A549 (cell line): ENCODE data around the gene CADPS2. TPM values are rescaled to one million over a fixed set of nuclear protein-coding genes. Genes with fewer than 3 reads are reported as not detected.

ENCODE experiments used
- ATAC-seq, 2 experiments: fragments of 200-7000 bp in 1 of 2; fragments of >200 bp in 1 of 2; cut with Nextera tagmentation in 1 of 2; cut with Tn5 transposase in 1 of 2; 3 replicates each; pipeline versions ENCODE4 v1.8.0 to v1.9.1; 2018 to 2020; ENCODE audit warnings: mild to moderate bottlenecking in 1 of 2, moderate library complexity in 1 of 2
- CTCF ChIA-PET: fragments of 300-600 bp; sonication (Branson Sonifier 250); formaldehyde crosslinking; extraction: SDS; loops from one replicate; lab custom pipeline; 2021; ENCODE audit warnings: antibody characterized with exemption, inconsistent platforms; lab: Yijun Ruan, JAX
- POLR2A ChIA-PET: fragments of 350-600 bp; formaldehyde crosslinking; extraction: SDS; loops from one replicate; lab custom pipeline; 2021; ENCODE audit warnings: antibody characterized with exemption, inconsistent platforms; lab: Yijun Ruan, JAX
- DNase-seq, 2 experiments: peaks; one replicate each; pipeline versions ENCODE4 v3.0.0 to v3.0.0-alpha.2; 2011 to 2016; ENCODE audit warnings: low read depth in 1 of 2, low spot score in 1 of 2
- FAIRE-seq: peaks from 2 replicates; lab custom pipeline; 2011; peaks lifted over from hg19 to GRCh38; lab: Jason Lieb, UNC
- H3K27ac ChIP-seq, 2 experiments: fragments of >200 bp; sonication (Bioruptor Twin); formaldehyde crosslinking; 3 replicates each; pipeline ENCODE4 v1.5.1; 2016 to 2017
- H3K4me1 ChIP-seq: fragments of >200 bp; sonication (Bioruptor Twin); formaldehyde crosslinking; 3 replicates; pipeline ENCODE4 v1.6.1; 2016
- H3K4me2 ChIP-seq: fragments of >200 bp; sonication (Bioruptor Twin); formaldehyde crosslinking; 3 replicates; pipeline ENCODE4 v1.6.1; 2016
- H3K4me3 ChIP-seq: fragments of >200 bp; sonication (Bioruptor Twin); formaldehyde crosslinking; 3 replicates; pipeline ENCODE4 v1.5.1; 2016
- H3K9me3 ChIP-seq: fragments of >200 bp; sonication (Bioruptor Twin); formaldehyde crosslinking; 3 replicates; pipeline ENCODE4 v1.6.1; 2016
- BCL3 ChIP-seq: fragments of >200 bp; sonication (Bioruptor Twin); formaldehyde crosslinking; IDR thresholded peaks from 3 replicates; pipeline ENCODE4 v1.6.1; 2016
- BHLHE40 ChIP-seq: IDR thresholded peaks from 2 replicates; pipeline ENCODE4 v1.6.1; 2012; ENCODE audit warnings: low read depth, low read length, inconsistent platforms
- CBX8 ChIP-seq: fragments of 200-600 bp; sonication (generic); IDR thresholded peaks from 2 replicates; pipeline ENCODE4 v1.6.1; 2016
- CHD4 ChIP-seq: fragments of 200-600 bp; sonication (generic); IDR thresholded peaks from 2 replicates; pipeline ENCODE4 v1.6.1; 2016; ENCODE audit warnings: antibody characterized with exemption, mild to moderate bottlenecking, borderline replicate concordance
- CTCF ChIP-seq: fragments of >200 bp; sonication (Bioruptor Twin); formaldehyde crosslinking; IDR thresholded peaks from 3 replicates; pipeline ENCODE4 v1.5.1; 2016
- EP300 ChIP-seq, 2 experiments: fragments of >200 bp; sonication (Bioruptor Twin); formaldehyde crosslinking; IDR thresholded peaks; 2 replicates in 1 of 2; 3 replicates in 1 of 2; pipeline ENCODE4 v1.6.1; 2016 to 2017
- ESRRA ChIP-seq: fragments of 150-350 bp; IDR thresholded peaks from 2 replicates; pipeline ENCODE4 v1.6.1; 2014; ENCODE audit warnings: mild to moderate bottlenecking, low read length, borderline replicate concordance
- FOSB ChIP-seq: fragments of 250-450 bp; sonication (Bioruptor Pico); IDR thresholded peaks from 2 replicates; pipeline ENCODE4 v1.5.0; 2020; ENCODE audit warnings: mild to moderate bottlenecking, moderate library complexity
- GATA3 ChIP-seq: IDR thresholded peaks from 2 replicates; pipeline ENCODE4 v1.6.1; 2012; ENCODE audit warnings: borderline replicate concordance
- HES2 ChIP-seq: fragments of >200 bp; sonication (Bioruptor Twin); formaldehyde crosslinking; IDR thresholded peaks from 2 replicates; pipeline ENCODE4 v1.6.1; 2016
- HOXB13 ChIP-seq: fragments of 250-450 bp; sonication (Bioruptor Pico); IDR thresholded peaks from 2 replicates; pipeline ENCODE4 v1.5.0; 2020; ENCODE audit warnings: low read depth, mild to moderate bottlenecking, moderate library complexity
- JUN ChIP-seq, 2 experiments: fragments of >200 bp; sonication (Bioruptor Twin); formaldehyde crosslinking; IDR thresholded peaks; 2 replicates in 1 of 2; 3 replicates in 1 of 2; pipeline ENCODE4 v1.6.1; 2016 to 2017
- JUNB ChIP-seq: fragments of >200 bp; sonication (Bioruptor Twin); formaldehyde crosslinking; IDR thresholded peaks from 2 replicates; pipeline ENCODE4 v1.6.1; 2016
- KDM5A ChIP-seq: fragments of 200-600 bp; sonication (generic); IDR thresholded peaks from 2 replicates; pipeline ENCODE4 v1.6.1; 2016; ENCODE audit warnings: antibody characterized with exemption, mild to moderate bottlenecking
- MAFK ChIP-seq: fragments of 450-650 bp; IDR thresholded peaks from 2 replicates; pipeline ENCODE4 v1.6.1; 2014; ENCODE audit not compliant: partially characterized antibody
- MYC ChIP-seq: IDR thresholded peaks from 2 replicates; pipeline ENCODE4 v1.6.1; 2012; ENCODE audit warnings: mild to moderate bottlenecking, inconsistent platforms, low read length, improper control_type of control experiment, borderline replicate concordance
- NFE2L2 ChIP-seq: fragments of 150-350 bp; conservative IDR thresholded peaks from 2 replicates; pipeline ENCODE4 v1.6.1; 2014; ENCODE audit warnings: low read length
- POLR2A ChIP-seq: IDR thresholded peaks from 2 replicates; pipeline ENCODE4 v1.6.1; 2012; ENCODE audit warnings: mild to moderate bottlenecking, low read length
- POLR2AphosphoS2 ChIP-seq: conservative IDR thresholded peaks from 2 replicates; pipeline ENCODE4 v1.6.1; 2012; ENCODE audit warnings: low read length, improper control_type of control experiment, inconsistent platforms
- RAD21 ChIP-seq, 2 experiments: fragments of >200 bp in 1 of 2; sonication (Bioruptor Twin) in 1 of 2; formaldehyde crosslinking in 1 of 2; IDR thresholded peaks in 1 of 2; conservative IDR thresholded peaks in 1 of 2; 2 replicates in 1 of 2; 3 replicates in 1 of 2; pipeline ENCODE4 v1.6.1; 2012 to 2018; ENCODE audit warnings: inconsistent platforms in 1 of 2
- REST ChIP-seq: fragments of 200-600 bp; sonication (generic); IDR thresholded peaks from 2 replicates; pipeline ENCODE4 v1.6.1; 2016; ENCODE audit warnings: antibody characterized with exemption, mild to moderate bottlenecking, moderate library complexity
- RFX5 ChIP-seq: fragments of 450-650 bp; IDR thresholded peaks from 2 replicates; pipeline ENCODE4 v1.7.1; 2014; ENCODE audit warnings: antibody characterized with exemption, mild to moderate bottlenecking, moderate library complexity
- SMC3 ChIP-seq: fragments of >200 bp; sonication (Bioruptor Twin); formaldehyde crosslinking; IDR thresholded peaks from 3 replicates; pipeline ENCODE4 v1.6.1; 2018; ENCODE audit warnings: inconsistent platforms
- SREBF2 ChIP-seq: fragments of 450-650 bp; IDR thresholded peaks from 2 replicates; pipeline ENCODE4 v1.6.1; 2014; ENCODE audit warnings: mild to moderate bottlenecking, moderate library complexity
- TP53 ChIP-seq: fragments of 250-450 bp; sonication (Bioruptor Pico); IDR thresholded peaks from 2 replicates; pipeline ENCODE4 v1.5.0; 2021; ENCODE audit warnings: mild to moderate bottlenecking, moderate library complexity
- ZC3H11A ChIP-seq: fragments of 450-650 bp; IDR thresholded peaks from 2 replicates; pipeline ENCODE4 v1.6.1; 2014; ENCODE audit warnings: antibody characterized with exemption, mild to moderate bottlenecking
- ZSCAN20 ChIP-seq: fragments of 250-450 bp; sonication (Bioruptor Pico); IDR thresholded peaks from 2 replicates; pipeline ENCODE4 v1.8.0; 2022; ENCODE audit warnings: mild to moderate bottlenecking, moderate library complexity
- WGBS: methylation state at CpG from one replicate; pipeline ENCODE4 v1.1.6; 2017; ENCODE audit errors: missing lambda C conversion rate; 5-methylcytosine and 5-hydroxymethylcytosine counted together
- polyA plus RNA-seq, 4 experiments: library from polyadenylated mRNA; depleted of rRNA in 3 of 4; stranded (reverse); fragments of >200 nt; fragmentation: RNase III in 1 of 4; extraction: RNeasy Plus Mini Kit Qiagen cat#74134 plus additional on column Dnase treatment in 1 of 4; gene quantifications; 2 replicates in 3 of 4; 3 replicates in 1 of 4; pipeline ENCODE4 v1.2.3, GENCODE V29; 2011 to 2017

Gene CADPS2
- polyA plus RNA-seq, 2 of the 4 experiments (the other 2 are of a cell fraction), result 0.04 to 0.10 TPM

- no peak for TF ChIP-seq HES2
These were observed 2.1 kb downstream of the CADPS2 start (continued) for GRCh38 chr7:122884186-122884585.

GRCh38 chr7:122883049-122883680, 3.1 kb downstream of the CADPS2 start:
- POLR2A ChIA-PET, result no interaction called here
- FAIRE-seq (no peak), DNase-seq (no peak), ATAC-seq (no peak)
- H3K9me3 ChIP-seq, result no peaks in the 10 kb centered on the region
- no peak overlapping the region for H3K27ac ChIP-seq
- no peak overlapping the region for H3K4me2 ChIP-seq
- H3K4me1 ChIP-seq, result peaks cover 7% of the 10 kb centered on the region; the same call in 1 of the 3 replicates
- CTCF ChIA-PET, result interaction anchor here (1.1 kb wide), 1 partner anchor 12 kb away, joined by 3 read pairs; no protein-coding TSS in a partner anchor
- 22% methylated on average over 3 of the region's 3 CpGs for WGBS
- TF ChIP-seq ESRRA (no peak), BCL3 (no peak), NFE2L2 (no peak), KDM5A (no peak), ZSCAN20 (no peak), MAFK (no peak), SREBF2 (no peak), MYC (no peak), RFX5 (no peak), POLR2AphosphoS2 (no peak), CTCF (no peak), CBX8 (no peak), REST (no peak), POLR2A (no peak), HOXB13 (CRISPR knock-in tag) (no peak)
- H3K4me3 ChIP-seq, result no peak overlapping the region

- Histone ChIP-seq H3K4me3 (no peak overlapping the region), H3K9me3 (no peaks in the 10 kb centered on the region), H3K27ac (no peak overlapping the region), H3K4me2 (no peak overlapping the region), H3K4me1 (0 out of 3 replicates have a peak, but pooled peaks cover 3% of the 10 kb centered on the region)
- 0% methylated on average over 1 of the region's 1 CpG for WGBS
- FAIRE-seq (no peak), DNase-seq (no peak), ATAC-seq (no peak)
- POLR2A ChIA-PET, result no interaction called here
- TF ChIP-seq GATA3, result no peak
- no peak for TF ChIP-seq EP300 (IDR thresholded peaks at IDR 0.05)
- no peak for TF ChIP-seq RAD21 (conservative IDR thresholded peaks at IDR 0.05 in 1 of 2, IDR thresholded peaks at IDR 0.05 in 1 of 2)
- no peak for TF ChIP-seq TP53 (CRISPR knock-in tag)
- no peak for TF ChIP-seq BHLHE40
- TF ChIP-seq FOSB (CRISPR knock-in tag), result no peak
- no peak for TF ChIP-seq JUNB
- no peak for TF ChIP-seq SMC3
- no peak for TF ChIP-seq ZC3H11A
- TF ChIP-seq JUN (IDR thresholded peaks at IDR 0.05), result no peak
- TF ChIP-seq CHD4, result no peak
- CTCF ChIA-PET, result no interaction called here
These were observed 4.9 kb downstream of the CADPS2 start for GRCh38 chr7:122881324-122881723.
